ENCODE data around the gene EID3. TPM values are rescaled to one million over a fixed set of nuclear protein-coding genes. Genes with fewer than 3 reads are reported as not detected.

Gene EID3
- total RNA-seq, 2 experiments from 2014 or later = 3.9 to 4.6 TPM

- POLR2A ChIA-PET = no interaction called here
- peaks cover 11% of the 10 kb centered on the region for H3K4me1 Mint-ChIP-seq
- H3K27me3 Mint-ChIP-seq = peaks cover 4% of the 10 kb centered on the region
- H3K4me3 Mint-ChIP-seq = peak overlapping the region; percentile 16
- CTCF ChIA-PET = interaction anchor here (0.9 to 1.1 kb wide), 4 partner anchors 13 to 99 kb away, joined by 3 to 4 read pairs (median 3); no protein-coding TSS in a partner anchor
- no peak for DNase-seq
- no peak overlapping the region for H3K27ac Mint-ChIP-seq
- intact Hi-C loops (cut with DNase I, micrococcal nuclease) = no loop called here
- no peaks in the 10 kb centered on the region for H3K36me3 Mint-ChIP-seq (ENCODE audit: low read depth)
- ATAC-seq = peak; percentile 47
- no peaks in the 10 kb centered on the region for H3K9me3 Mint-ChIP-seq (ENCODE audit: low read depth)
These were observed 27.0 kb upstream of the EID3 start for GRCh38 chr12:104276273-104277131.

- Mint-ChIP-seq H3K36me3 (ENCODE audit: low read depth) (no peaks in the 10 kb centered on the region), H3K9me3 (ENCODE audit: low read depth) (no peaks in the 10 kb centered on the region), H3K4me1 (peaks cover 11% of the 10 kb centered on the region), H3K27me3 (peaks cover 6% of the 10 kb centered on the region), H3K4me3 (no peak overlapping the region), H3K27ac (no peak overlapping the region)
- no peak for DNase-seq
- ATAC-seq = no peak
- ChIA-PET CTCF (no interaction called here), POLR2A (no interaction called here)
- intact Hi-C loops (cut with DNase I, micrococcal nuclease) = no loop called here
These were observed 24.4 kb upstream of the EID3 start for GRCh38 chr12:104279164-104279563.

GRCh38 chr12:104280111-104280510 lies 23.4 kb upstream of the EID3 start:
- ChIA-PET POLR2A (no interaction called here), CTCF (no interaction called here)
- Mint-ChIP-seq H3K4me3 (no peak overlapping the region), H3K4me1 (peaks cover 11% of the 10 kb centered on the region), H3K27ac (no peak overlapping the region), H3K36me3 (ENCODE audit: low read depth) (no peaks in the 10 kb centered on the region), H3K27me3 (peaks cover 6% of the 10 kb centered on the region), H3K9me3 (ENCODE audit: low read depth) (no peaks in the 10 kb centered on the region)
- DNase-seq (no peak), ATAC-seq (no peak)
- intact Hi-C loops (cut with DNase I, micrococcal nuclease) = loop anchor here in 1 of 2 experiments (10.0 kb wide), 2 partner anchors 215 to 355 kb away; partner anchors contain the start of gene HCFC2

- H3K9me3 Mint-ChIP-seq (ENCODE audit: low read depth) = no peaks in the 10 kb centered on the region
- CTCF ChIA-PET = no interaction called here
- POLR2A ChIA-PET = interaction anchor here (0.6 kb wide), 1 partner anchor 19 kb away, joined by 5 read pairs; no protein-coding TSS in a partner anchor
- intact Hi-C loops (cut with DNase I, micrococcal nuclease) = loop anchor here in 1 of 2 experiments (10.0 kb wide), 2 partner anchors 216 to 356 kb away; partner anchors contain the start of gene HCFC2
- peaks cover 6% of the 10 kb centered on the region for H3K27me3 Mint-ChIP-seq
- H3K4me1 Mint-ChIP-seq = peaks cover 13% of the 10 kb centered on the region
- DNase-seq = no peak
- no peak overlapping the region for H3K4me3 Mint-ChIP-seq
- no peaks in the 10 kb centered on the region for H3K36me3 Mint-ChIP-seq (ENCODE audit: low read depth)
- peak; percentile 85 for ATAC-seq
- no peak overlapping the region for H3K27ac Mint-ChIP-seq
These were observed 22.7 kb upstream of the EID3 start for GRCh38 chr12:104280717-104281458.

- CTCF ChIA-PET = no interaction called here
- intact Hi-C loops (cut with DNase I, micrococcal nuclease) = loop anchor here in 1 of 2 experiments (10.0 kb wide), 2 partner anchors 217 to 357 kb away; partner anchors contain the start of gene HCFC2
- H3K9me3 Mint-ChIP-seq (ENCODE audit: low read depth) = no peaks in the 10 kb centered on the region
These were observed 21.9 kb upstream of the EID3 start for GRCh38 chr12:104281636-104282035.

GRCh38 chr12:104282109-104282508 lies 21.4 kb upstream of the EID3 start:
- intact Hi-C loops (cut with DNase I, micrococcal nuclease) = loop anchor here in 1 of 2 experiments (10.0 kb wide), 2 partner anchors 217 to 357 kb away; partner anchors contain the start of gene HCFC2
- Mint-ChIP-seq H3K27ac (no peak overlapping the region), H3K4me1 (peaks cover 17% of the 10 kb centered on the region), H3K36me3 (ENCODE audit: low read depth) (peaks cover 2% of the 10 kb centered on the region), H3K4me3 (no peak overlapping the region), H3K27me3 (peaks cover 6% of the 10 kb centered on the region), H3K9me3 (ENCODE audit: low read depth) (no peaks in the 10 kb centered on the region)
- ChIA-PET CTCF (no interaction called here), POLR2A (no interaction called here)
- DNase-seq (no peak), ATAC-seq (no peak)

More at GRCh38 chr12:104281636-104282035, 21.9 kb upstream of the EID3 start:
- DNase-seq (no peak), ATAC-seq (no peak)
- Mint-ChIP-seq H3K4me3 (no peak overlapping the region), H3K4me1 (peaks cover 17% of the 10 kb centered on the region), H3K36me3 (ENCODE audit: low read depth) (no peaks in the 10 kb centered on the region), H3K27ac (no peak overlapping the region), H3K27me3 (peaks cover 6% of the 10 kb centered on the region)
- POLR2A ChIA-PET = no interaction called here

- intact Hi-C loops (cut with DNase I, micrococcal nuclease) = loop anchor here (1.0 to 10.0 kb wide), 11 partner anchors 66 to 1046 kb away; partner anchors contain the start of genes HCFC2 (in 2 of the 2), C12orf75 (in 1 of the 2), NFYB (in 1 of the 2) and NT5DC3 (in 1 of the 2)
- ATAC-seq (peak; percentile 9), DNase-seq (peak; percentile 34)
- peak overlapping the region; percentile 97 for H3K27ac Mint-ChIP-seq
- ChIA-PET CTCF (interaction anchor here (0.7 to 5.3 kb wide), 7 partner anchors 13 to 1823 kb away, joined by 3 to 32 read pairs (median 5); partner anchors contain the start of genes EID3 and TXNRD1), POLR2A (interaction anchor here (0.6 to 3.3 kb wide), 6 partner anchors 16 to 947 kb away, joined by 3 to 12 read pairs (median 8); partner anchors contain the start of genes EID3 and NFYB)
- H3K27me3 Mint-ChIP-seq = peaks cover 5% of the 10 kb centered on the region
- peaks cover 14% of the 10 kb centered on the region for H3K4me1 Mint-ChIP-seq
- no peaks in the 10 kb centered on the region for H3K9me3 Mint-ChIP-seq (ENCODE audit: low read depth)
- H3K36me3 Mint-ChIP-seq (ENCODE audit: low read depth) = peaks cover 22% of the 10 kb centered on the region
- H3K4me3 Mint-ChIP-seq = peak overlapping the region; percentile 95
These were observed 17.6 kb upstream of the EID3 start for GRCh38 chr12:104285740-104286515.

GRCh38 chr12:104286516-104287482 lies 16.7 kb upstream of the EID3 start:
- H3K9me3 Mint-ChIP-seq (ENCODE audit: low read depth) = no peaks in the 10 kb centered on the region
- ATAC-seq (peak; percentile 84), DNase-seq (peak; percentile 95)
- H3K4me1 Mint-ChIP-seq = peaks cover 12% of the 10 kb centered on the region
- H3K4me3 Mint-ChIP-seq = peak overlapping the region; percentile 95
- no peaks in the 10 kb centered on the region for H3K27me3 Mint-ChIP-seq
- ChIA-PET POLR2A (interaction anchor here (0.6 to 3.3 kb wide), 11 partner anchors 15 to 946 kb away, joined by 3 to 12 read pairs (median 5); partner anchors contain the start of genes EID3 and NFYB), CTCF (interaction anchor here (1.0 to 5.3 kb wide), 10 partner anchors 10 to 821 kb away, joined by 3 to 32 read pairs (median 6); partner anchors contain the start of genes EID3 and TXNRD1)
- peaks cover 25% of the 10 kb centered on the region for H3K36me3 Mint-ChIP-seq (ENCODE audit: low read depth)
- intact Hi-C loops (cut with DNase I, micrococcal nuclease) = loop anchor here (1.0 to 10.0 kb wide), 11 partner anchors 66 to 1046 kb away; partner anchors contain the start of genes HCFC2 (in 2 of the 2), NFYB (in 2 of the 2), C12orf75 (in 1 of the 2) and NT5DC3 (in 1 of the 2)
- H3K27ac Mint-ChIP-seq = peak overlapping the region; percentile 97

- Mint-ChIP-seq H3K36me3 (ENCODE audit: low read depth) (peaks cover 44% of the 10 kb centered on the region), H3K9me3 (ENCODE audit: low read depth) (no peaks in the 10 kb centered on the region), H3K27me3 (no peaks in the 10 kb centered on the region), H3K4me3 (peak overlapping the region; percentile 95), H3K4me1 (peaks cover 20% of the 10 kb centered on the region), H3K27ac (peak overlapping the region; percentile 97)
- ChIA-PET POLR2A (interaction anchor here (1.5 to 2.6 kb wide), 2 partner anchors 15 to 66 kb away, joined by 5 to 14 read pairs; partner anchors contain the start of gene EID3), CTCF (interaction anchor here (0.5 to 5.3 kb wide), 11 partner anchors 8 to 151 kb away, joined by 3 to 32 read pairs (median 5); partner anchors contain the start of genes EID3, NFYB and TXNRD1)
- DNase-seq (peak; percentile 92), ATAC-seq (peak; percentile 76)
- intact Hi-C loops (cut with DNase I, micrococcal nuclease) = loop anchor here (1.0 to 10.0 kb wide), 13 partner anchors 15 to 1044 kb away; partner anchors contain the start of genes EID3 (in 2 of the 2), HCFC2 (in 2 of the 2), TXNRD1 (in 2 of the 2) and WASHC4 (in 2 of the 2)
These were observed 14.8 kb upstream of the EID3 start for GRCh38 chr12:104288635-104289274.

All from activated CD4-positive, alpha-beta T cell treated with anti-CD3 and anti-CD28 coated beads for 36 hours (primary cell).